PC-9 (cell line): ENCODE results near the gene RNF157. TPM values are rescaled to one million over a fixed set of nuclear protein-coding genes. Genes with fewer than 3 reads are reported as not detected.
"Not testable (repeated sequence)": the region's sequence is repeated elsewhere in the genome, so short reads cannot be mapped to it uniquely, and the experiment has no call there.

Source experiments
- BruUV-seq: library from RNA; stranded (reverse); fragments of 400-500 nt; replicated peaks from 2 replicates; lab custom pipeline; 2021; lab: Mats Ljungman, UMichigan
- CTCF ChIA-PET: fragments of 300-600 bp; sonication (Branson Sonifier 250); formaldehyde crosslinking; loops from one replicate; lab custom pipeline; 2022; ENCODE audit warnings: antibody characterized with exemption; lab: Charles Lee
- POLR2A ChIA-PET: fragments of 300-600 bp; sonication (Branson Sonifier 250); formaldehyde crosslinking; loops from one replicate; lab custom pipeline; 2022; ENCODE audit warnings: antibody characterized with exemption; ENCODE audit not compliant: unreplicated experiment; lab: Charles Lee
- DNase-seq, 2 experiments: peaks; one replicate each; pipeline versions ENCODE4 v3.0.0 to v3.0.0-alpha.2; 2015 to 2022; ENCODE audit warnings: mixed read lengths in 1 of 2
- H2AFZ ChIP-seq: fragments of 200-600 bp; sonication (generic); 2 replicates; pipeline ENCODE4 v1.8.1; 2017; ENCODE audit warnings: antibody characterized with exemption
- H3F3A ChIP-seq: fragments of 200-600 bp; sonication (generic); 2 replicates; pipeline ENCODE4 v1.8.1; 2017; ENCODE audit warnings: antibody characterized with exemption, mild to moderate bottlenecking, low read depth; ENCODE audit not compliant: insufficient read depth
- H3K27ac ChIP-seq: fragments of 200-600 bp; sonication (generic); 2 replicates; pipeline ENCODE4 v1.6.1; 2016; ENCODE audit warnings: mixed run types
- H3K27me3 ChIP-seq: fragments of 200-600 bp; sonication (generic); 2 replicates; pipeline ENCODE4 v1.6.1; 2016; ENCODE audit warnings: low read depth, mixed run types; ENCODE audit not compliant: insufficient read depth
- H3K36me3 ChIP-seq: fragments of 200-600 bp; sonication (generic); 2 replicates; pipeline ENCODE4 v1.6.1; 2016; ENCODE audit warnings: low read depth, mixed run types
- H3K4me1 ChIP-seq: fragments of 200-600 bp; sonication (generic); replicated peaks from 2 replicates; pipeline ENCODE4 v1.6.1; 2016; ENCODE audit warnings: mixed run types; ENCODE audit not compliant: insufficient read depth
- H3K4me2 ChIP-seq: fragments of 200-600 bp; sonication (generic); 2 replicates; pipeline ENCODE4 v1.6.1; 2017; ENCODE audit warnings: mixed run types
- H3K4me3 ChIP-seq: fragments of 200-600 bp; sonication (generic); 2 replicates; pipeline ENCODE4 v1.6.1; 2016; ENCODE audit warnings: mixed run types
- H3K79me2 ChIP-seq: fragments of 200-600 bp; sonication (generic); 2 replicates; pipeline ENCODE4 v1.6.1; 2017; ENCODE audit warnings: low read depth, mixed run types
- H3K9me2 ChIP-seq: fragments of 200-600 bp; sonication (generic); 2 replicates; pipeline ENCODE4 v1.8.1; 2017; ENCODE audit warnings: mild to moderate bottlenecking; ENCODE audit not compliant: insufficient read depth
- H3K9me3 ChIP-seq: fragments of 200-600 bp; sonication (generic); 2 replicates; pipeline ENCODE4 v1.8.1; 2016; ENCODE audit warnings: low read depth; ENCODE audit not compliant: insufficient read depth
- H4K20me1 ChIP-seq: fragments of 200-600 bp; sonication (generic); 2 replicates; pipeline ENCODE4 v1.8.1; 2017; ENCODE audit not compliant: insufficient read depth
- CTCF ChIP-seq: fragments of 200-600 bp; sonication (generic); conservative IDR thresholded peaks from 2 replicates; pipeline ENCODE4 v1.6.1; 2017; ENCODE audit warnings: mixed run types, antibody characterized with exemption, mild to moderate bottlenecking, moderate library complexity
- EZH2 ChIP-seq: fragments of 200-600 bp; sonication (generic); IDR thresholded peaks from 2 replicates; pipeline ENCODE4 v1.8.0; 2017; ENCODE audit warnings: antibody characterized with exemption, low read depth
- intact Hi-C: fragments of 100-400 bp; cut with micrococcal nuclease; formaldehyde crosslinking; loops from one replicate; pipeline ENCODE4 v1.10.0; 2022; ENCODE audit not compliant: unreplicated experiment
- total RNA-seq: library from RNA; stranded (reverse); gene quantifications from 2 replicates; pipeline ENCODE4 v1.2.3, GENCODE V29; 2021

The RNF157 gene
- total RNA-seq, 1 experiment from 2014 or later = 7.2 TPM

DNA sequence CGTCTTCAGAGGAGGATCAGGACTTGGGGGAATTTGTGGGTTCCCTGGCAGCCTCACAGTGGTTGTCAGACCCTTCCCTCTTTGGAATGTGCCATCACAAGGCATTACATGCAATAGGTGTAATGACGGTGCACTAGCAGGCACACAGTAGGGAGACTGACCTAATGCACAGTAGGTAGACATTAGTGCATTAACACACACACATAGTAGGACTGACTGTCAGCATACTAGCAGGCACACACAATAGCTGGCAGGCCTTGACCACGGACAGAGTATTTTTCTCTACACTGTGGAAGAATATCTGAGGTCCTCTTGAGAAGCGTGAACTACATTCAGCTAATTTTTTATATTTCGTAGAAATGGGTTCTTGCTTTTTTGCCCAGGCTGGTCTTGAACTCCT is 14.0 kb upstream of the RNF157 start:
- H3K4me1 ChIP-seq = peaks cover 48% of the 10 kb centered on the region
- ChIA-PET CTCF (no interaction called here), POLR2A (no interaction called here)
- TF ChIP-seq CTCF (no peak), EZH2 (no peak)
- no peak overlapping the region for H2AFZ ChIP-seq
- no peaks in the 10 kb centered on the region for H3K27me3 ChIP-seq
- no peaks in the 10 kb centered on the region for H3K9me2 ChIP-seq
- no peaks in the 10 kb centered on the region for H3K9me3 ChIP-seq
- no TSS peak for BruUV-seq
- no peak overlapping the region for H3K27ac ChIP-seq
- peaks cover 48% of the 10 kb centered on the region for H3F3A ChIP-seq
- H3K4me3 ChIP-seq = no peak overlapping the region
- no peaks in the 10 kb centered on the region for H3K36me3 ChIP-seq
- H3K79me2 ChIP-seq = no peaks in the 10 kb centered on the region
- no peaks in the 10 kb centered on the region for H4K20me1 ChIP-seq
- DNase-seq = no peak
- no peak overlapping the region for H3K4me2 ChIP-seq
- intact Hi-C loops = no loop called here

DNA sequence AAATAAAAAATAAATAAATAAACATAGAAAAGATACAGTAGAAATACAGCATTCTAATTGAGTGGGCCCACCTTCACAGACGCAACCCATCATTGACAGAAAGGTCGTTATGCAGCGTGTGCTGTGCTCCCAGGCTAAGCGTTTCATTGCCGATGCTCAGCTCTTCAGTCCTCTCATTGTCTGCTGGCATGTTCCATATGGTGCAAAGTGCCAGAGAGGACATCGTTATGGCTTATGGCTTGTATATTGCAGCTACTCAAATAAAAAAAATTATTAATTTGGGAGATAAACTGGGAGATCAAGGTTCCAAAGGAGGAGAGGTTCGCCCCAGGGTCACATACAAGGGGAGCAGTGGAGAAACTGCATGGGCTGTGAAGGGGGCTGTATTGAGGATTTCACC is 13.5 kb upstream of the RNF157 start:
- DNase-seq = no peak
- no TSS peak for BruUV-seq
- intact Hi-C loops = no loop called here

GRCh38 chr17:76252967-76253766 is 12.9 kb upstream of the RNF157 start:
- DNase-seq, H4K20me1 ChIP-seq, H3K9me3 ChIP-seq, H3K9me2 ChIP-seq, H3K79me2 ChIP-seq, POLR2A ChIA-PET, H3K27me3 ChIP-seq, H3K36me3 ChIP-seq, BruUV-seq, H2AFZ ChIP-seq: not testable (repeated sequence)
- Histone ChIP-seq H3F3A (peaks cover 40% of the 10 kb centered on the region), H3K27ac (peak overlapping the region; percentile 98), H3K4me3 (peak overlapping the region; percentile 35; the same call in 1 of the 2 replicates), H3K4me1 (peaks cover 37% of the 10 kb centered on the region), H3K4me2 (peak overlapping the region; percentile 71)
- CTCF ChIA-PET = interaction anchor here (0.6 kb wide), 1 partner anchor 11 kb away, joined by 3 read pairs; no protein-coding TSS in a partner anchor
- intact Hi-C loops = loop anchor here (1.0 kb wide), 1 partner anchor 9 kb away; no protein-coding TSS in a partner anchor

More for the DNA sequence above, 13.5 kb upstream of the RNF157 start:
- Histone ChIP-seq H3K79me2 (no peaks in the 10 kb centered on the region), H2AFZ (no peak overlapping the region), H3K9me2 (no peaks in the 10 kb centered on the region), H3K4me1 (peaks cover 44% of the 10 kb centered on the region), H4K20me1 (no peaks in the 10 kb centered on the region), H3F3A (peaks cover 46% of the 10 kb centered on the region), H3K27me3 (no peaks in the 10 kb centered on the region), H3K9me3 (no peaks in the 10 kb centered on the region), H3K4me3 (no peak overlapping the region), H3K36me3 (no peaks in the 10 kb centered on the region), H3K27ac (peak overlapping the region; percentile 98; the same call in 1 of the 2 replicates), H3K4me2 (peak overlapping the region; percentile 71; the same call in 1 of the 2 replicates)
- no peak for TF ChIP-seq EZH2
- TF ChIP-seq CTCF = no peak
- ChIA-PET CTCF (no interaction called here), POLR2A (no interaction called here)
